ENCODE measurements around the gene PIH1D2. TPM values are rescaled to one million over a fixed set of nuclear protein-coding genes. Genes with fewer than 3 reads are reported as not detected.

PIH1D2 gene
- total and polyA plus RNA-seq, 8 donors: 0.55 to 12.5 (median 3.1) TPM; not detected in 2

- no peak for DNase-seq
- intact Hi-C loops (cut with DNase I; ENCODE audit: low total_unique reads): no loop called here
- TF ChIP-seq CTCF (IDR thresholded peaks at IDR 0.05) (no peak), POLR2AphosphoS5 (IDR thresholded peaks at IDR 0.05) (no peak), POLR2A (IDR thresholded peaks at IDR 0.05) (no peak), EP300 (IDR thresholded peaks at IDR 0.05) (no peak)
- Histone ChIP-seq H3K36me3 (peaks cover 6 to 20% (median 8%) of the 10 kb centered on the region in 4 donors), H3K4me1 (peaks cover 0 to under 1% (median 0%) of the 10 kb centered on the region in 4 donors), H3K27ac (no peak overlapping the region), H3K4me3 (no peak overlapping the region), H3K9me3 (no peaks in the 10 kb centered on the region), H3K27me3 (no peaks in the 10 kb centered on the region)
- 88 to 98% (median 92%) methylated on average over 8 of the region's 8 CpGs for WGBS, 5 donors
These were observed 32.3 kb upstream of the PIH1D2 start for GRCh38 chr11:112106070-112106469.

GRCh38 chr11:112103446-112103845 lies 29.6 kb upstream of the PIH1D2 start:
- intact Hi-C loops (cut with DNase I; ENCODE audit: low total_unique reads): no loop called here
- Histone ChIP-seq H3K4me1 (peaks cover 0 to 9% (median 0%) of the 10 kb centered on the region in 4 donors), H3K4me3 (no peak overlapping the region), H3K27ac (no peak overlapping the region), H3K27me3 (no peaks in the 10 kb centered on the region), H3K9me3 (no peaks in the 10 kb centered on the region), H3K36me3 (peaks cover 7 to 19% (median 14%) of the 10 kb centered on the region in 4 donors)
- TF ChIP-seq POLR2AphosphoS5 (IDR thresholded peaks at IDR 0.05) (no peak), CTCF (IDR thresholded peaks at IDR 0.05) (no peak), POLR2A (IDR thresholded peaks at IDR 0.05) (no peak), EP300 (IDR thresholded peaks at IDR 0.05) (no peak)
- WGBS, 5 donors: 81 to 86% (median 83%) methylated on average over 6 of the region's 6 CpGs
- DNase-seq: no peak

GRCh38 chr11:112100462-112100861 lies 26.6 kb upstream of the PIH1D2 start:
- Histone ChIP-seq H3K9me3 (no peaks in the 10 kb centered on the region), H3K36me3 (peaks cover 0 to 37% (median 33%) of the 10 kb centered on the region in 4 donors), H3K4me1 (peaks cover 0 to 9% (median 0%) of the 10 kb centered on the region in 4 donors), H3K27me3 (no peaks in the 10 kb centered on the region), H3K27ac (no peak overlapping the region), H3K4me3 (no peak overlapping the region)
- TF ChIP-seq CTCF (IDR thresholded peaks at IDR 0.05): no peak
- TF ChIP-seq POLR2A (IDR thresholded peaks at IDR 0.05): no peak
- no peak for TF ChIP-seq POLR2AphosphoS5 (IDR thresholded peaks at IDR 0.05)
- TF ChIP-seq EP300 (IDR thresholded peaks at IDR 0.05): no peak
- 18 to 48% (median 27%) methylated on average over 2 of the region's 2 CpGs for WGBS, 5 donors
- intact Hi-C loops (cut with DNase I; ENCODE audit: low total_unique reads): no loop called here
- DNase-seq: no peak

- intact Hi-C loops (cut with DNase I; ENCODE audit: low total_unique reads): no loop called here
- Histone ChIP-seq H3K27ac (no peak overlapping the region), H3K9me3 (no peaks in the 10 kb centered on the region), H3K4me1 (peaks cover 0 to 9% (median 0%) of the 10 kb centered on the region in 4 donors), H3K36me3 (peaks cover 12 to 61% (median 58%) of the 10 kb centered on the region in 4 donors), H3K4me3 (no peak overlapping the region), H3K27me3 (no peaks in the 10 kb centered on the region)
- no peak for TF ChIP-seq POLR2AphosphoS5 (IDR thresholded peaks at IDR 0.05)
- TF ChIP-seq EP300 (IDR thresholded peaks at IDR 0.05): no peak
- no peak for TF ChIP-seq POLR2A (IDR thresholded peaks at IDR 0.05)
- TF ChIP-seq CTCF (IDR thresholded peaks at IDR 0.05): no peak
- 92 to 94% (median 92%) methylated on average over 11 of the region's 11 CpGs for WGBS, 5 donors
- no peak for DNase-seq
These were observed 24.1 kb upstream of the PIH1D2 start for GRCh38 chr11:112097734-112098528.

All from stomach (tissue), 9 donors.